SK-N-SH (cell line): ENCODE data around the gene SMIM34. TPM values are rescaled to one million over a fixed set of nuclear protein-coding genes. Genes with fewer than 3 reads are reported as not detected.
"Not testable (repeated sequence)": the region's sequence is repeated elsewhere in the genome, so short reads cannot be mapped to it uniquely, and the experiment has no call there.

ENCODE experiments used
- CTCF ChIA-PET: fragments of 300-600, 350-600 bp; formaldehyde crosslinking; extraction: SDS; loops from one replicate; lab custom pipeline; 2021; lab: Yijun Ruan, JAX
- POLR2A ChIA-PET: fragments of 350-600 bp; sonication (Branson Sonifier 250); formaldehyde crosslinking; extraction: SDS; loops from one replicate; lab custom pipeline; 2020; ENCODE audit warnings: antibody characterized with exemption, inconsistent platforms; lab: Yijun Ruan, JAX
- DNase-seq: peaks from one replicate; pipeline ENCODE4 v3.0.0; 2012
- H2AFZ ChIP-seq: fragments of 200-600 bp; sonication (generic); 2 replicates; pipeline ENCODE4 v1.8.1; 2016; ENCODE audit warnings: antibody characterized with exemption, mild to moderate bottlenecking, low read depth
- H3F3A ChIP-seq: fragments of 200-600 bp; sonication (generic); replicated peaks from 2 replicates; pipeline ENCODE3; 2016; ENCODE audit warnings: antibody characterized with exemption, mild to moderate bottlenecking; ENCODE audit not compliant: insufficient read depth
- H3K27ac ChIP-seq, 2 experiments: fragments of 200-500 bp in 1 of 2; fragments of 200-600 bp in 1 of 2; sonication (Bioruptor generic) in 1 of 2; sonication (generic), shearing (Covaris generic) in 1 of 2; 2 replicates each; pipeline versions ENCODE4 v1.5.1 to v1.6.1; 2014 to 2016; ENCODE audit warnings: low read depth in 2 of 2, inconsistent platforms in 1 of 2, low read length in 1 of 2, mild to moderate bottlenecking in 1 of 2, mixed read lengths in 1 of 2
- H3K27me3 ChIP-seq: fragments of 200-600 bp; sonication (generic), shearing (Covaris generic); 2 replicates; pipeline ENCODE4 v1.6.1; 2016; ENCODE audit warnings: mixed run types; ENCODE audit not compliant: insufficient read depth
- H3K36me3 ChIP-seq, 2 experiments: fragments of 200-500 bp in 1 of 2; fragments of 200-600 bp in 1 of 2; sonication (Bioruptor generic) in 1 of 2; sonication (generic) in 1 of 2; replicated peaks in 1 of 2; 2 replicates each; pipeline versions ENCODE3 to v1.5.1; 2014 to 2016; ENCODE audit warnings: low read length in 1 of 2, mild to moderate bottlenecking in 1 of 2; ENCODE audit not compliant: insufficient read depth in 2 of 2, control insufficient read depth in 1 of 2
- H3K4me1 ChIP-seq, 2 experiments: fragments of 200-500 bp in 1 of 2; fragments of 200-600 bp in 1 of 2; sonication (Bioruptor generic) in 1 of 2; sonication (generic), shearing (Covaris generic) in 1 of 2; 2 replicates each; pipeline versions ENCODE4 v1.5.1 to v1.6.1; 2014 to 2016; ENCODE audit warnings: low read depth in 1 of 2, low read length in 1 of 2, mixed run types in 1 of 2; ENCODE audit not compliant: insufficient read depth in 2 of 2, control insufficient read depth in 1 of 2
- H3K4me2 ChIP-seq: fragments of 200-600 bp; sonication (generic), shearing (Covaris generic); 2 replicates; pipeline ENCODE4 v1.6.1; 2017; ENCODE audit warnings: mixed run types
- H3K4me3 ChIP-seq, 2 experiments: fragments of 200-500 bp in 1 of 2; fragments of 200-600 bp in 1 of 2; sonication (Bioruptor generic) in 1 of 2; sonication (generic), shearing (Covaris generic) in 1 of 2; 2 replicates each; pipeline versions ENCODE4 v1.5.1 to v1.8.1; 2014 to 2016; ENCODE audit warnings: low read depth in 2 of 2, inconsistent platforms in 1 of 2, low read length in 1 of 2, mild to moderate bottlenecking in 1 of 2, mixed read lengths in 1 of 2, moderate library complexity in 1 of 2
- H3K79me2 ChIP-seq: fragments of 200-600 bp; sonication (generic); 2 replicates; pipeline ENCODE4 v1.8.1; 2017; ENCODE audit warnings: mild to moderate bottlenecking; ENCODE audit not compliant: insufficient read depth
- H3K9ac ChIP-seq: fragments of 200-600 bp; sonication (generic); 2 replicates; pipeline ENCODE4 v1.6.1; 2017; ENCODE audit warnings: mixed run types
- H3K9me2 ChIP-seq: fragments of 200-600 bp; sonication (generic); 2 replicates; pipeline ENCODE4 v1.6.1; 2017; ENCODE audit warnings: mixed run types
- H3K9me3 ChIP-seq: fragments of 200-600 bp; sonication (generic); 2 replicates; pipeline ENCODE4 v1.6.1; 2017; ENCODE audit warnings: mixed run types, mild to moderate bottlenecking, moderate library complexity
- H4K20me1 ChIP-seq: fragments of 200-600 bp; sonication (generic); 2 replicates; pipeline ENCODE4 v1.6.1; 2017; ENCODE audit warnings: mild to moderate bottlenecking, mixed run types; ENCODE audit not compliant: insufficient read depth
- WGBS: methylation state at CpG from one replicate; pipeline ENCODE4 v1.1.6; 2017; ENCODE audit warnings: low lambda C conversion rate; 5-methylcytosine and 5-hydroxymethylcytosine counted together
- polyA plus RNA-seq, 3 experiments: library from polyadenylated mRNA; depleted of rRNA; stranded (reverse); fragments of >200 nt; gene quantifications; 2 replicates each; pipeline ENCODE4 v1.2.3, GENCODE V29; 2012

Gene SMIM34
- polyA plus RNA-seq, 1 of the 3 experiments (the other 2 are of a cell fraction), result not detected

DNA sequence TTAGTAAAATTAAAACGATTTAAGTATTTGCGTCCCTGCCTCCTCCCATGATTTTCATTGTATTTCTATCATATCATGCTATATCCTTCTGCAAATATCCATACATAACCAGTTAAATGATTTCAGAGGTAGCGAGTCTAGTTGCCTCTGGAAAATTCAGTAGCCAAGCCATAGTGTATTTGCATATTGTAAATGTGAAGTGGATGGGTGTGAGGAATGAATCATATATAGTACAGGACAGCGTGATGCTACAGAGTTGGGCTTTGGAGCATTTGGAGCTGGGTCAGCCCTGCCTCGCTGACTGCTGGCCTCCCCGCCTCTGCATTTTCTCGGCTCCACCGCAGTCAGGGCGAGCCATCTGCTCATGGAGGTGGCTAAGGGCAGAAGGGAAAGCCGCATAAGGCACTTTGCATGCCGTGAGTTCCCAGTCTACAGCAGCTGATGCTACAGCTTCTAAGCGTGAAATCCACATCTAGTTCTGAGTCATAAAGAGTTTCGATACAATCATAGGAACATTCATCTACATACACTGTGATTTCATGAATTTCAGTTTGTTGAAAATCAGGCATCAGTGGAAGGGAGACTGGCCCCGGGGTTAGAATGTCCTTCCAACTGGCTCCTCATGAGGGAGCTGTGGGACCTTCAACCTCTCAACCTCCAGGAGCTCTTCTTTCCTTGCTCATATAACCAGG is 39.9 kb downstream of the SMIM34 start:
- H3K9me2 ChIP-seq, CTCF ChIA-PET, H3K27me3 ChIP-seq, H2AFZ ChIP-seq, H3K4me1 ChIP-seq, H3K27ac ChIP-seq, H3K36me3 ChIP-seq, H3K9ac ChIP-seq, DNase-seq, H3K4me3 ChIP-seq, POLR2A ChIA-PET, H3F3A ChIP-seq, H3K9me3 ChIP-seq, H3K79me2 ChIP-seq, H4K20me1 ChIP-seq, H3K4me2 ChIP-seq: not testable (repeated sequence)
- WGBS, result no CpG with 5 or more reads among the region's 14 CpGs

GRCh38 chr21:34383138-34383537 is 40.6 kb downstream of the SMIM34 start:
- CTCF ChIA-PET, H3K79me2 ChIP-seq, H3K27ac ChIP-seq, H3K9me3 ChIP-seq, H3K4me1 ChIP-seq, H3K4me2 ChIP-seq, H3K4me3 ChIP-seq, H3K36me3 ChIP-seq, H3K9ac ChIP-seq, H3K9me2 ChIP-seq, H4K20me1 ChIP-seq, POLR2A ChIA-PET, H2AFZ ChIP-seq, H3F3A ChIP-seq, DNase-seq, H3K27me3 ChIP-seq: not testable (repeated sequence)
- WGBS, result no CpG with 5 or more reads among the region's 2 CpGs

GRCh38 chr21:34375619-34375972 is 48.2 kb downstream of the SMIM34 start:
- no CpG with 5 or more reads among the region's 33 CpGs for WGBS
- H3K79me2 ChIP-seq, H3K4me3 ChIP-seq, H3K27ac ChIP-seq, POLR2A ChIA-PET, DNase-seq, H2AFZ ChIP-seq, H3K36me3 ChIP-seq, H3K4me1 ChIP-seq, H3F3A ChIP-seq, H4K20me1 ChIP-seq, H3K9me2 ChIP-seq, H3K9me3 ChIP-seq, H3K4me2 ChIP-seq, CTCF ChIA-PET, H3K9ac ChIP-seq, H3K27me3 ChIP-seq: not testable (repeated sequence)

GRCh38 chr21:34374940-34375618 is 48.7 kb downstream of the SMIM34 start, which contains the start of gene SMIM11:
Gene SMIM11 (plus strand): TSS chr21:34375507. CDS start chr21:34379505, 3,998 bp downstream.
- H3F3A ChIP-seq, H3K9me3 ChIP-seq, H3K9ac ChIP-seq, H2AFZ ChIP-seq, POLR2A ChIA-PET, H3K36me3 ChIP-seq, H3K9me2 ChIP-seq, H3K27me3 ChIP-seq, H3K27ac ChIP-seq, H3K4me2 ChIP-seq, H3K4me1 ChIP-seq, H3K79me2 ChIP-seq, DNase-seq, CTCF ChIA-PET, H4K20me1 ChIP-seq, H3K4me3 ChIP-seq: not testable (repeated sequence)
- no CpG with 5 or more reads among the region's 49 CpGs for WGBS

DNA sequence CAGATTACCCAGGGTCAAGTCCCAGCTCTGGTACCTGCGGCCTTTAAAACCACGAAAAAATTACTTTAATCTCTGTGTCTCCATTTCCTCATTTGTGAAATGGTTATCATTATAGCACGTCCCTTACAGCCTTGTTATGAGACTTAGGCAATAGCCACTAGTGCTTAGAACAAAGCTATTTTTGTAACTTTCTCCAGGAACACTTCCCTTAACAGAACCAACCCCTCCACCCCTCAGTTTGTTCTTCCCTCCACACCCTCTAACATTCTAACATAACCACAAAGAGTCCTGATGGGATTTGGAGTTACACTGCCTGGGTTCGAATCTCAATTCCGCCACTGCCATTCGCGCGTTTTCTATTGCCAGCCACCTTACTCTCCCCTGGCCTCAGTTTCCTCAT is 49.3 kb downstream of the SMIM34 start:
- H4K20me1 ChIP-seq, H3K9ac ChIP-seq, H3K36me3 ChIP-seq, H3K4me1 ChIP-seq, H3K4me2 ChIP-seq, H3K27ac ChIP-seq, DNase-seq, H2AFZ ChIP-seq, H3K9me3 ChIP-seq, H3F3A ChIP-seq, H3K4me3 ChIP-seq, H3K27me3 ChIP-seq, H3K9me2 ChIP-seq, H3K79me2 ChIP-seq, POLR2A ChIA-PET: not testable (repeated sequence)
- CTCF ChIA-PET, result interaction anchor here (2.7 kb wide), 1 partner anchor 12 kb away, joined by 13 read pairs; no protein-coding TSS in a partner anchor
- no CpG with 5 or more reads among the region's 8 CpGs for WGBS
